Liver (tissue), 3 donors: ENCODE results near the gene ATP7B.

Experiments
- CTCF ChIP-seq: fragments of 150-350 bp; IDR thresholded peaks from 2 replicates; pipeline ENCODE4 v1.5.1; 2017; ENCODE audit warnings: improper control_type of control experiment, low read depth, low read length; ENCODE audit not compliant: missing input control
- MAX ChIP-seq: IDR thresholded peaks from 2 replicates; pipeline ENCODE4 v1.6.1; 2016; ENCODE audit warnings: antibody characterized with exemption
- REST ChIP-seq: IDR thresholded peaks from 2 replicates; pipeline ENCODE4 v1.6.1; 2016; ENCODE audit warnings: antibody characterized with exemption, mild to moderate bottlenecking
- RXRA ChIP-seq, 2 donors: IDR thresholded peaks; 2 replicates each; pipeline ENCODE4 v1.6.1; 2017 to 2018; ENCODE audit warnings: antibody characterized with exemption in 2 of 2, mild to moderate bottlenecking in 1 of 2
- donor health status: healthy.
- donor health status: healthy.

GRCh38 chr13:51912511-51913225, 98.6 kb downstream of the ATP7B start:
- TF ChIP-seq RXRA (IDR thresholded peaks at IDR 0.05) (no peak), CTCF (no peak), MAX (no peak), REST (no peak)
